ENCODE results near the gene HDDC2.

Gene HDDC2

GRCh38 chr6:125250511-125250910 lies 51.3 kb downstream of the HDDC2 start:
- no peak overlapping the region for H4K8ac ChIP-seq (ENCODE audit: low read depth, low read length)
- no peak overlapping the region for H3K56ac ChIP-seq (ENCODE audit: low read length)
- DNase-seq: no peak
- H3K4me3 ChIP-seq (ENCODE audit: low read length): no peak overlapping the region
- no peak overlapping the region for H2BK5ac ChIP-seq (ENCODE audit: low read length)
- no peak overlapping the region for H3K18ac ChIP-seq (ENCODE audit: low read length)
- WGBS (ENCODE audit: extremely low coverage, insufficient coverage, low lambda C conversion rate): no CpG with 5 or more reads among the region's 1 CpG
- H3K4me2 ChIP-seq (ENCODE audit: low read length): no peak overlapping the region
- H4K5ac ChIP-seq (ENCODE audit: low read length): no peak overlapping the region
- H3K36me3 ChIP-seq (ENCODE audit: control insufficient read depth, insufficient read depth, low read length): no peaks in the 10 kb centered on the region
- H3K9ac ChIP-seq (ENCODE audit: low read length): no peak overlapping the region
- no peak overlapping the region for H3K23ac ChIP-seq (ENCODE audit: low read length)
- H3K79me2 ChIP-seq (ENCODE audit: control insufficient read depth, insufficient read depth, low read length): no peaks in the 10 kb centered on the region
- no peaks in the 10 kb centered on the region for H3K79me1 ChIP-seq (ENCODE audit: low read length)
- H3K27me3 ChIP-seq (ENCODE audit: insufficient read depth, low read length, poor library complexity): no peaks in the 10 kb centered on the region
- H3K4ac ChIP-seq (ENCODE audit: low read depth, low read length): no peak overlapping the region
- no peak overlapping the region for H2BK15ac ChIP-seq (replicated peaks; ENCODE audit: low read depth)
- no peak overlapping the region for H2BK120ac ChIP-seq (ENCODE audit: low read depth, low read length)
- H3K4me1 ChIP-seq (ENCODE audit: control insufficient read depth, low read depth, low read length): no peaks in the 10 kb centered on the region
- H3K27ac ChIP-seq (ENCODE audit: low read depth, low read length): no peak overlapping the region
- H2AK5ac ChIP-seq (ENCODE audit: low read length): no peak overlapping the region

- no peak overlapping the region for H2AK5ac ChIP-seq (ENCODE audit: low read length)
- H2BK15ac ChIP-seq (replicated peaks; ENCODE audit: low read depth): no peak overlapping the region
- H3K4me3 ChIP-seq (ENCODE audit: low read length): no peak overlapping the region
- no peaks in the 10 kb centered on the region for H3K79me2 ChIP-seq (ENCODE audit: control insufficient read depth, insufficient read depth, low read length)
- no peaks in the 10 kb centered on the region for H3K36me3 ChIP-seq (ENCODE audit: control insufficient read depth, insufficient read depth, low read length)
- H4K5ac ChIP-seq (ENCODE audit: low read length): no peak overlapping the region
- no peaks in the 10 kb centered on the region for H3K4me1 ChIP-seq (ENCODE audit: control insufficient read depth, low read depth, low read length)
- H3K4ac ChIP-seq (ENCODE audit: low read depth, low read length): no peak overlapping the region
- H3K79me1 ChIP-seq (ENCODE audit: low read length): no peaks in the 10 kb centered on the region
- no peak overlapping the region for H3K27ac ChIP-seq (ENCODE audit: low read depth, low read length)
- no CpG with 5 or more reads among the region's 7 CpGs for WGBS (ENCODE audit: extremely low coverage, insufficient coverage, low lambda C conversion rate)
- H3K27me3 ChIP-seq (ENCODE audit: insufficient read depth, low read length, poor library complexity): no peaks in the 10 kb centered on the region
- no peak overlapping the region for H3K9ac ChIP-seq (ENCODE audit: low read length)
- no peak overlapping the region for H3K18ac ChIP-seq (ENCODE audit: low read length)
- no peak for DNase-seq
- H3K56ac ChIP-seq (ENCODE audit: low read length): no peak overlapping the region
- no peak overlapping the region for H3K23ac ChIP-seq (ENCODE audit: low read length)
- no peak overlapping the region for H2BK5ac ChIP-seq (ENCODE audit: low read length)
- H4K8ac ChIP-seq (ENCODE audit: low read depth, low read length): no peak overlapping the region
- H3K4me2 ChIP-seq (ENCODE audit: low read length): no peak overlapping the region
- no peak overlapping the region for H2BK120ac ChIP-seq (ENCODE audit: low read depth, low read length)
Observed at GRCh38 chr6:125248136-125248535, 53.6 kb downstream of the HDDC2 start.

GRCh38 chr6:125246566-125246965 lies 55.2 kb downstream of the HDDC2 start:
- DNase-seq: no peak
- no peak overlapping the region for H3K27ac ChIP-seq (ENCODE audit: low read depth, low read length)
- H3K79me1 ChIP-seq (ENCODE audit: low read length): no peaks in the 10 kb centered on the region
- H2BK5ac ChIP-seq (ENCODE audit: low read length): no peak overlapping the region
- H4K8ac ChIP-seq (ENCODE audit: low read depth, low read length): no peak overlapping the region
- H3K36me3 ChIP-seq (ENCODE audit: control insufficient read depth, insufficient read depth, low read length): no peaks in the 10 kb centered on the region
- no peaks in the 10 kb centered on the region for H3K27me3 ChIP-seq (ENCODE audit: insufficient read depth, low read length, poor library complexity)
- no peak overlapping the region for H2BK120ac ChIP-seq (ENCODE audit: low read depth, low read length)
- H3K18ac ChIP-seq (ENCODE audit: low read length): no peak overlapping the region
- no peak overlapping the region for H3K9ac ChIP-seq (ENCODE audit: low read length)
- H3K79me2 ChIP-seq (ENCODE audit: control insufficient read depth, insufficient read depth, low read length): no peaks in the 10 kb centered on the region
- no peak overlapping the region for H3K4ac ChIP-seq (ENCODE audit: low read depth, low read length)
- H3K4me2 ChIP-seq (ENCODE audit: low read length): no peak overlapping the region
- H4K5ac ChIP-seq (ENCODE audit: low read length): no peak overlapping the region
- no peak overlapping the region for H2BK15ac ChIP-seq (replicated peaks; ENCODE audit: low read depth)
- H3K4me1 ChIP-seq (ENCODE audit: control insufficient read depth, low read depth, low read length): no peaks in the 10 kb centered on the region
- H3K23ac ChIP-seq (ENCODE audit: low read length): no peak overlapping the region
- H3K4me3 ChIP-seq (ENCODE audit: low read length): no peak overlapping the region
- H3K56ac ChIP-seq (ENCODE audit: low read length): no peak overlapping the region
- no peak overlapping the region for H2AK5ac ChIP-seq (ENCODE audit: low read length)

- no peak overlapping the region for H3K4ac ChIP-seq (ENCODE audit: low read depth, low read length)
- no peak overlapping the region for H2AK5ac ChIP-seq (ENCODE audit: low read length)
- H3K36me3 ChIP-seq (ENCODE audit: control insufficient read depth, insufficient read depth, low read length): no peaks in the 10 kb centered on the region
- H3K4me3 ChIP-seq (ENCODE audit: low read length): no peak overlapping the region
- H3K56ac ChIP-seq (ENCODE audit: low read length): no peak overlapping the region
- no peak overlapping the region for H4K8ac ChIP-seq (ENCODE audit: low read depth, low read length)
- H3K18ac ChIP-seq (ENCODE audit: low read length): no peak overlapping the region
- no peak overlapping the region for H2BK5ac ChIP-seq (ENCODE audit: low read length)
- no peaks in the 10 kb centered on the region for H3K79me1 ChIP-seq (ENCODE audit: low read length)
- no peak overlapping the region for H4K5ac ChIP-seq (ENCODE audit: low read length)
- H3K9ac ChIP-seq (ENCODE audit: low read length): no peak overlapping the region
- no peak overlapping the region for H3K23ac ChIP-seq (ENCODE audit: low read length)
- H2BK15ac ChIP-seq (replicated peaks; ENCODE audit: low read depth): no peak overlapping the region
- WGBS (ENCODE audit: extremely low coverage, insufficient coverage, low lambda C conversion rate): no CpG with 5 or more reads among the region's 7 CpGs
- no peak overlapping the region for H3K4me2 ChIP-seq (ENCODE audit: low read length)
- no peaks in the 10 kb centered on the region for H3K4me1 ChIP-seq (ENCODE audit: control insufficient read depth, low read depth, low read length)
- no peaks in the 10 kb centered on the region for H3K79me2 ChIP-seq (ENCODE audit: control insufficient read depth, insufficient read depth, low read length)
- no peak overlapping the region for H2BK120ac ChIP-seq (ENCODE audit: low read depth, low read length)
- no peaks in the 10 kb centered on the region for H3K27me3 ChIP-seq (ENCODE audit: insufficient read depth, low read length, poor library complexity)
- no peak overlapping the region for H3K27ac ChIP-seq (ENCODE audit: low read depth, low read length)
- peak; percentile 64 for DNase-seq
Observed at GRCh38 chr6:125245523-125246264, 56.1 kb downstream of the HDDC2 start.

- Histone ChIP-seq H2BK15ac (replicated peaks; ENCODE audit: low read depth) (no peak overlapping the region), H3K18ac (ENCODE audit: low read length) (no peak overlapping the region), H3K9ac (ENCODE audit: low read length) (no peak overlapping the region), H2BK120ac (ENCODE audit: low read depth, low read length) (no peak overlapping the region), H4K5ac (ENCODE audit: low read length) (no peak overlapping the region), H3K4me1 (ENCODE audit: control insufficient read depth, low read depth, low read length) (no peaks in the 10 kb centered on the region), H2BK5ac (ENCODE audit: low read length) (no peak overlapping the region), H3K27me3 (ENCODE audit: insufficient read depth, low read length, poor library complexity) (no peaks in the 10 kb centered on the region), H3K4ac (ENCODE audit: low read depth, low read length) (no peak overlapping the region), H3K4me2 (ENCODE audit: low read length) (no peak overlapping the region), H3K27ac (ENCODE audit: low read depth, low read length) (no peak overlapping the region), H3K56ac (ENCODE audit: low read length) (no peak overlapping the region), H3K79me2 (ENCODE audit: control insufficient read depth, insufficient read depth, low read length) (no peaks in the 10 kb centered on the region), H3K36me3 (ENCODE audit: control insufficient read depth, insufficient read depth, low read length) (no peaks in the 10 kb centered on the region), H3K79me1 (ENCODE audit: low read length) (no peaks in the 10 kb centered on the region), H3K23ac (ENCODE audit: low read length) (no peak overlapping the region), H4K8ac (ENCODE audit: low read depth, low read length) (no peak overlapping the region), H3K4me3 (ENCODE audit: low read length) (no peak overlapping the region), H2AK5ac (ENCODE audit: low read length) (no peak overlapping the region)
- DNase-seq: no peak
- no CpG with 5 or more reads among the region's 4 CpGs for WGBS (ENCODE audit: extremely low coverage, insufficient coverage, low lambda C conversion rate)
Observed at GRCh38 chr6:125245109-125245508, 56.7 kb downstream of the HDDC2 start.

- no peak overlapping the region for H4K5ac ChIP-seq (ENCODE audit: low read length)
- H3K56ac ChIP-seq (ENCODE audit: low read length): no peak overlapping the region
- no peak overlapping the region for H2BK15ac ChIP-seq (replicated peaks; ENCODE audit: low read depth)
- H3K27me3 ChIP-seq (ENCODE audit: insufficient read depth, low read length, poor library complexity): no peaks in the 10 kb centered on the region
- H3K9ac ChIP-seq (ENCODE audit: low read length): no peak overlapping the region
- H2AK5ac ChIP-seq (ENCODE audit: low read length): no peak overlapping the region
- no peak overlapping the region for H2BK5ac ChIP-seq (ENCODE audit: low read length)
- H3K79me2 ChIP-seq (ENCODE audit: control insufficient read depth, insufficient read depth, low read length): no peaks in the 10 kb centered on the region
- H3K27ac ChIP-seq (ENCODE audit: low read depth, low read length): no peak overlapping the region
- H3K4me3 ChIP-seq (ENCODE audit: low read length): no peak overlapping the region
- no peak overlapping the region for H3K4me2 ChIP-seq (ENCODE audit: low read length)
- no peaks in the 10 kb centered on the region for H3K4me1 ChIP-seq (ENCODE audit: control insufficient read depth, low read depth, low read length)
- H3K36me3 ChIP-seq (ENCODE audit: control insufficient read depth, insufficient read depth, low read length): no peaks in the 10 kb centered on the region
- H3K18ac ChIP-seq (ENCODE audit: low read length): no peak overlapping the region
- no peak overlapping the region for H4K8ac ChIP-seq (ENCODE audit: low read depth, low read length)
- no peak for DNase-seq
- H3K4ac ChIP-seq (ENCODE audit: low read depth, low read length): no peak overlapping the region
- no peaks in the 10 kb centered on the region for H3K79me1 ChIP-seq (ENCODE audit: low read length)
- no peak overlapping the region for H2BK120ac ChIP-seq (ENCODE audit: low read depth, low read length)
- no peak overlapping the region for H3K23ac ChIP-seq (ENCODE audit: low read length)
- WGBS (ENCODE audit: extremely low coverage, insufficient coverage, low lambda C conversion rate): no CpG with 5 or more reads among the region's 4 CpGs
Observed at GRCh38 chr6:125237764-125238163, 64.0 kb downstream of the HDDC2 start.
